Fibroblast of lung (primary cell): ENCODE results near the gene CFAP107. TPM values are rescaled to one million over a fixed set of nuclear protein-coding genes. Genes with fewer than 3 reads are reported as not detected.

ENCODE experiments used
- DNase-seq, 2 donors: peaks; one replicate each; pipeline versions ENCODE4 v3.0.0 to v3.0.0-alpha.2; 2010; ENCODE audit warnings: low read depth in 2 of 2
- H2AFZ ChIP-seq: 2 replicates; pipeline ENCODE4 v1.5.1; 2012; ENCODE audit warnings: low read length, control low read depth, inconsistent platforms
- H3K27ac ChIP-seq: 2 replicates; pipeline ENCODE4 v1.5.1; 2011; ENCODE audit warnings: low read length, control low read depth; ENCODE audit not compliant: insufficient read depth
- H3K27me3 ChIP-seq: 2 replicates; pipeline ENCODE4 v1.5.1; 2011; ENCODE audit warnings: mild to moderate bottlenecking, low read length; ENCODE audit not compliant: control insufficient read depth, insufficient read depth
- H3K36me3 ChIP-seq: 2 replicates; pipeline ENCODE4 v1.5.1; 2011; ENCODE audit warnings: low read length; ENCODE audit not compliant: control insufficient read depth, insufficient read depth
- H3K4me1 ChIP-seq: 2 replicates; pipeline ENCODE4 v1.5.1; 2011; ENCODE audit warnings: low read length; ENCODE audit not compliant: control insufficient read depth, insufficient read depth; ENCODE audit errors: extremely low read depth
- H3K4me2 ChIP-seq: 2 replicates; pipeline ENCODE4 v1.5.1; 2011; ENCODE audit warnings: low read length, control low read depth; ENCODE audit not compliant: insufficient read depth; ENCODE audit errors: extremely low read depth
- H3K4me3 ChIP-seq, 4 experiments: fragments of 200-600 bp in 1 of 4; sonication (generic) in 1 of 4; replicated peaks in 1 of 4; 2 replicates each; pipeline ENCODE4 v1.5.1; 2011 to 2016; ENCODE audit warnings: low read length in 4 of 4, low read depth in 3 of 4, mild to moderate bottlenecking in 3 of 4, control low read depth in 2 of 4, inconsistent platforms in 1 of 4, mixed read lengths in 1 of 4; ENCODE audit not compliant: insufficient read depth in 1 of 4; ENCODE audit errors: control extremely low read depth in 1 of 4
- H3K79me2 ChIP-seq: 2 replicates; pipeline ENCODE4 v1.5.1; 2012; ENCODE audit warnings: mild to moderate bottlenecking, low read length, inconsistent platforms; ENCODE audit not compliant: control insufficient read depth, insufficient read depth
- H3K9ac ChIP-seq: 2 replicates; pipeline ENCODE4 v1.5.1; 2011; ENCODE audit warnings: mild to moderate bottlenecking, low read length, control low read depth; ENCODE audit not compliant: insufficient read depth
- H3K9me3 ChIP-seq: 2 replicates; pipeline ENCODE4 v1.5.1; 2012; ENCODE audit warnings: low read depth, low read length; ENCODE audit not compliant: control insufficient read depth, insufficient read depth
- H4K20me1 ChIP-seq: 2 replicates; pipeline ENCODE4 v1.5.1; 2011; ENCODE audit warnings: low read length; ENCODE audit not compliant: control insufficient read depth, insufficient read depth; ENCODE audit errors: extremely low read depth
- CTCF ChIP-seq, 2 donors: IDR thresholded peaks in 1 of 2; conservative IDR thresholded peaks in 1 of 2; 1 replicate in 1 of 2; 2 replicates in 1 of 2; pipeline ENCODE4 v1.5.1; 2011 to 2012; ENCODE audit warnings: low read length in 2 of 2, control low read depth in 1 of 2, inconsistent platforms in 1 of 2, low read depth in 1 of 2, mild to moderate bottlenecking in 1 of 2
- EZH2 ChIP-seq: IDR thresholded peaks from 2 replicates; pipeline ENCODE4 v1.5.1; 2012; ENCODE audit warnings: low read length, control low read depth, mild to moderate bottlenecking; ENCODE audit errors: missing control alignments
- polyA plus RNA-seq, 2 donors: library from polyadenylated mRNA; depleted of rRNA in 1 of 2; stranded (reverse) in 1 of 2; unstranded in 1 of 2; fragments of >200 nt; gene quantifications; 2 replicates each; pipeline ENCODE4 v1.2.1, GENCODE V29; 2011 to 2012; ENCODE audit warnings: missing spikeins in 1 of 2
- total RNA-seq: library from RNA; depleted of rRNA; stranded (reverse); fragments of >200 nt; gene quantifications from 2 replicates; pipeline ENCODE4 v1.2.1, GENCODE V29; 2014

CFAP107 gene
- total and polyA plus RNA-seq, 2 donors (not counting 1 experiment from before 2014, with no cell fraction given): not detected

GRCh38 chr1:12709091-12709491 is 36.9 kb upstream of the CFAP107 start:
- Histone ChIP-seq H4K20me1 (no peaks in the 10 kb centered on the region), H3K9ac (no peak overlapping the region), H3K36me3 (no peaks in the 10 kb centered on the region), H3K4me1 (no peaks in the 10 kb centered on the region), H3K27ac (no peak overlapping the region), H3K79me2 (no peaks in the 10 kb centered on the region), H3K9me3 (no peaks in the 10 kb centered on the region), H3K27me3 (no peaks in the 10 kb centered on the region), H2AFZ (no peak overlapping the region), H3K4me3 (no peak overlapping the region), H3K4me2 (no peak overlapping the region)
- no peak for DNase-seq
- TF ChIP-seq EZH2 (no peak), CTCF (conservative IDR thresholded peaks at IDR 0.05 in 1 of 2, IDR thresholded peaks at IDR 0.05 in 1 of 2; ENCODE audit: low read depth in 1 of 2, low read length in 2 of 2) (no peak)

- Histone ChIP-seq H3K9ac (no peak overlapping the region), H3K4me3 (no peak overlapping the region), H4K20me1 (no peaks in the 10 kb centered on the region), H3K27me3 (no peaks in the 10 kb centered on the region), H3K79me2 (no peaks in the 10 kb centered on the region), H3K4me2 (no peak overlapping the region), H2AFZ (no peak overlapping the region), H3K36me3 (no peaks in the 10 kb centered on the region), H3K4me1 (no peaks in the 10 kb centered on the region), H3K9me3 (no peaks in the 10 kb centered on the region), H3K27ac (no peak overlapping the region)
- TF ChIP-seq CTCF (conservative IDR thresholded peaks at IDR 0.05 in 1 of 2, IDR thresholded peaks at IDR 0.05 in 1 of 2; ENCODE audit: low read depth in 1 of 2, low read length in 2 of 2): no peak
- no peak for TF ChIP-seq EZH2
- DNase-seq: no peak
These were observed 36.3 kb upstream of the CFAP107 start for GRCh38 chr1:12709696-12710095.

GRCh38 chr1:12711536-12711935 is 34.5 kb upstream of the CFAP107 start:
- Histone ChIP-seq H3K9ac (no peak overlapping the region), H4K20me1 (no peaks in the 10 kb centered on the region), H3K4me1 (no peaks in the 10 kb centered on the region), H3K27me3 (no peaks in the 10 kb centered on the region), H3K4me2 (no peak overlapping the region), H3K79me2 (no peaks in the 10 kb centered on the region), H3K36me3 (no peaks in the 10 kb centered on the region), H2AFZ (no peak overlapping the region), H3K4me3 (no peak overlapping the region), H3K9me3 (no peaks in the 10 kb centered on the region), H3K27ac (no peak overlapping the region)
- TF ChIP-seq EZH2 (no peak), CTCF (conservative IDR thresholded peaks at IDR 0.05 in 1 of 2, IDR thresholded peaks at IDR 0.05 in 1 of 2; ENCODE audit: low read depth in 1 of 2, low read length in 2 of 2) (no peak)
- DNase-seq: no peak
